K562 (cell line): ENCODE data around the gene DGKB. TPM values are rescaled to one million over a fixed set of nuclear protein-coding genes. Genes with fewer than 3 reads are reported as not detected.

Experiments
- ATAC-seq: fragments of 200-7000 bp; cut with Tn5 transposase; 3 replicates; pipeline ENCODE4 v1.9.1; 2020; ENCODE audit warnings: moderate library complexity
- BruUV-seq: library from RNA; stranded (reverse); fragments of 400-500 nt; replicated peaks from 2 replicates; lab custom pipeline; 2021; lab: Mats Ljungman, UMichigan
- CTCF ChIA-PET: fragments of 300-600 bp; formaldehyde crosslinking; extraction: SDS; loops from one replicate; lab custom pipeline; 2021; ENCODE audit warnings: low intra/inter-chr PET ratio; lab: Yijun Ruan, JAX
- POLR2A ChIA-PET: fragments of 300-600, 350-650 bp; sonication (Branson Sonifier 250); formaldehyde crosslinking; extraction: SDS; loops from one replicate; lab custom pipeline; 2021; ENCODE audit warnings: antibody characterized with exemption, inconsistent platforms; lab: Yijun Ruan, JAX
- DNase-seq, 4 experiments: peaks; one replicate each; pipeline versions ENCODE4 v3.0.0 to v3.0.0-alpha.2; 2011 to 2018; ENCODE audit warnings: low spot score in 3 of 4, mixed read lengths in 3 of 4; ENCODE audit errors: extremely low read depth in 1 of 4
- FAIRE-seq: peaks from 2 replicates; lab custom pipeline; 2011; peaks lifted over from hg19 to GRCh38; lab: Jason Lieb, UNC
- H2AFZ ChIP-seq: 2 replicates; pipeline ENCODE4 v1.6.0; 2011; ENCODE audit warnings: low read depth, low read length, control low read depth, inconsistent platforms
- H3K27ac ChIP-seq: fragments of 200-600 bp; 3 replicates; pipeline ENCODE4 v1.8.0; 2011; ENCODE audit warnings: low read depth, mild to moderate bottlenecking, control low read depth, inconsistent platforms, low read length, moderate library complexity, mixed read lengths; ENCODE audit errors: extremely low read depth
- H3K27me3 ChIP-seq, 2 experiments: fragments of 300-600 bp in 1 of 2; 2 replicates in 1 of 2; 3 replicates in 1 of 2; pipeline versions ENCODE4 v1.6.0 to v1.8.0; 2011; ENCODE audit warnings: inconsistent platforms in 2 of 2, low read length in 2 of 2, mild to moderate bottlenecking in 1 of 2, mixed read lengths in 1 of 2, moderate library complexity in 1 of 2; ENCODE audit not compliant: control insufficient read depth in 2 of 2, insufficient read depth in 2 of 2
- H3K36me3 ChIP-seq: fragments of 300-600 bp; 3 replicates; pipeline ENCODE4 v1.8.0; 2011; ENCODE audit warnings: mild to moderate bottlenecking, low read length, inconsistent platforms; ENCODE audit not compliant: control insufficient read depth, insufficient read depth
- H3K4me1 ChIP-seq, 2 experiments: fragments of 200-600 bp in 1 of 2; replicated peaks in 1 of 2; 2 replicates in 1 of 2; 3 replicates in 1 of 2; pipeline versions ENCODE4 v1.5.1 to v1.8.0; 2011; ENCODE audit warnings: inconsistent platforms in 2 of 2, low read length in 2 of 2, mild to moderate bottlenecking in 1 of 2, mixed read lengths in 1 of 2, moderate library complexity in 1 of 2; ENCODE audit not compliant: control insufficient read depth in 2 of 2, insufficient read depth in 2 of 2
- H3K4me2 ChIP-seq: 2 replicates; pipeline ENCODE4 v1.6.1; 2011; ENCODE audit warnings: low read length, control low read depth, inconsistent platforms, mixed read lengths; ENCODE audit not compliant: insufficient read depth
- H3K4me3 ChIP-seq: fragments of 200-600 bp; sonication (generic), shearing (Covaris generic); 2 replicates; pipeline ENCODE4 v1.5.1; 2016; ENCODE audit warnings: control low read depth, inconsistent platforms
- H3K79me2 ChIP-seq: fragments of 200-600 bp; 3 replicates; pipeline ENCODE4 v1.8.0; 2011; ENCODE audit warnings: low read length, inconsistent platforms; ENCODE audit not compliant: control insufficient read depth, insufficient read depth
- H3K9ac ChIP-seq, 2 experiments: 2 replicates each; pipeline versions ENCODE4 v1.6.0 to v1.6.1; 2011; ENCODE audit warnings: low read depth in 2 of 2, low read length in 2 of 2, control low read depth in 1 of 2, inconsistent platforms in 1 of 2, mild to moderate bottlenecking in 1 of 2, mixed read lengths in 1 of 2; ENCODE audit not compliant: insufficient read depth in 1 of 2
- H3K9me1 ChIP-seq: one replicate; pipeline ENCODE4 v1.6.0; 2011; ENCODE audit warnings: inconsistent platforms, mild to moderate bottlenecking, low read length, moderate library complexity; ENCODE audit not compliant: control insufficient read depth, insufficient read depth
- H3K9me3 ChIP-seq: replicated peaks from 2 replicates; pipeline ENCODE4 v1.5.1; 2011; ENCODE audit warnings: low read depth, low read length, inconsistent platforms; ENCODE audit not compliant: control insufficient read depth, insufficient read depth
- H4K20me1 ChIP-seq: replicated peaks from 2 replicates; pipeline ENCODE4 v1.6.1; 2011; ENCODE audit warnings: low read length, inconsistent platforms, mixed read lengths; ENCODE audit not compliant: control insufficient read depth, insufficient read depth
- E2F4 ChIP-seq: sonication (generic); formaldehyde crosslinking; IDR thresholded peaks from 2 replicates; pipeline ENCODE4 v1.8.0; 2022; ENCODE audit warnings: mild to moderate bottlenecking, low read depth, missing genetic modification reagents
- REST ChIP-seq, 2 experiments: fragments of 450-650 bp; formaldehyde crosslinking in 1 of 2; IDR thresholded peaks; 2 replicates each; pipeline versions ENCODE4 v1.4.0 to v1.6.1; 2014 to 2020; ENCODE audit warnings: mild to moderate bottlenecking in 2 of 2, borderline replicate concordance in 1 of 2, low read depth in 1 of 2
- WGBS: fragments of 100-300 bp; shearing (Covaris generic); methylation state at CpG from one replicate; pipeline ENCODE4 v1.1.6; 2016; ENCODE audit warnings: low coverage, mixed read lengths; ENCODE audit not compliant: insufficient coverage; ENCODE audit errors: missing lambda C conversion rate; 5-methylcytosine and 5-hydroxymethylcytosine counted together
- in situ Hi-C: fragments of 300-500 bp; cut with MboI; formaldehyde crosslinking; loops from 4 replicates; pipeline ENCODE4 v1.15.0; 2018; ENCODE audit warnings: inconsistent platforms, mixed read lengths
- intact Hi-C: fragments of 100-400 bp; cut with micrococcal nuclease; formaldehyde crosslinking; loops from 2 replicates; pipeline ENCODE4 v1.14.2; 2022
- polyA plus RNA-seq, 8 experiments: library from polyadenylated mRNA; depleted of rRNA in 4 of 8; stranded (reverse) in 5 of 8; unstranded in 3 of 8; fragments of >200 nt; fragmentation: Nextera tagmentation in 2 of 8; fragmentation: Illumina TruSeq in 1 of 8; extraction: Ambion mirVana in 2 of 8; extraction: Trizol in 1 of 8; gene quantifications; 2 replicates each; pipeline versions ENCODE4 v1.2.1 to v1.2.3, GENCODE V29; 2011 to 2014; ENCODE audit warnings: inconsistent platforms in 1 of 8, missing spikeins in 1 of 8
- total RNA-seq, 7 experiments: library from RNA; depleted of rRNA in 6 of 7; stranded (reverse); fragments of >200 nt in 6 of 7; fragmentation: Illumina TruSeq in 2 of 7; extraction: Trizol in 2 of 7; gene quantifications; 2 replicates each; pipeline versions ENCODE4 v1.2.1 to v1.2.3, GENCODE V29; 2011 to 2021; ENCODE audit warnings: low replicate concordance in 1 of 7

Gene DGKB
- total and polyA plus RNA-seq, 9 of the 15 experiments (the other 6 are each of a cell fraction or from before 2014, with no cell fraction given) = 0.01 TPM; not detected in 8

GRCh38 chr7:14199336-14199735 is 703.2 kb downstream of the DGKB start:
- in situ Hi-C loops = no loop called here
- POLR2A ChIA-PET = no interaction called here
- TF ChIP-seq REST (IDR thresholded peaks at IDR 0.05; ENCODE audit: borderline replicate concordance) (no peak), REST (CRISPR knock-in tag; IDR thresholded peaks at IDR 0.05; ENCODE audit: low read depth) (no peak), E2F4 (CRISPR knock-in tag) (no peak)

More at GRCh38 chr7:14199336-14199735, 703.2 kb downstream of the DGKB start:
- WGBS = 0% methylated on average over 2 of the region's 2 CpGs
- ATAC-seq (no peak), DNase-seq (no peak), FAIRE-seq (no peak)
- Histone ChIP-seq H3K4me2 (no peak overlapping the region), H3K9ac (no peak overlapping the region), H2AFZ (no peak overlapping the region), H4K20me1 (no peaks in the 10 kb centered on the region), H3K4me1 (no peaks in the 10 kb centered on the region), H3K9me3 (no peaks in the 10 kb centered on the region), H3K9me1 (no peaks in the 10 kb centered on the region), H3K4me3 (no peak overlapping the region), H3K27ac (no peak overlapping the region), H3K36me3 (no peaks in the 10 kb centered on the region), H3K27me3 (no peaks in the 10 kb centered on the region), H3K79me2 (no peaks in the 10 kb centered on the region)
- CTCF ChIA-PET = no interaction called here
- intact Hi-C loops = no loop called here
- no TSS peak for BruUV-seq
